G401.6 (cell line): ENCODE results near the gene ANO1.

Experiments
- FAIRE-seq: peaks from 2 replicates; lab custom pipeline; 2012; peaks lifted over from hg19 to GRCh38; lab: Jason Lieb, UNC

The ANO1 gene

GRCh38 chr11:70050243-70050642, 27.9 kb upstream of the ANO1 start:
- FAIRE-seq = no peak

- FAIRE-seq = no peak
Measured at GRCh38 chr11:70054004-70054403, 24.1 kb upstream of the ANO1 start.

- no peak for FAIRE-seq
Measured at GRCh38 chr11:70055444-70055843, 22.7 kb upstream of the ANO1 start.

GRCh38 chr11:70057080-70057479, 21.0 kb upstream of the ANO1 start:
- no peak for FAIRE-seq

DNA sequence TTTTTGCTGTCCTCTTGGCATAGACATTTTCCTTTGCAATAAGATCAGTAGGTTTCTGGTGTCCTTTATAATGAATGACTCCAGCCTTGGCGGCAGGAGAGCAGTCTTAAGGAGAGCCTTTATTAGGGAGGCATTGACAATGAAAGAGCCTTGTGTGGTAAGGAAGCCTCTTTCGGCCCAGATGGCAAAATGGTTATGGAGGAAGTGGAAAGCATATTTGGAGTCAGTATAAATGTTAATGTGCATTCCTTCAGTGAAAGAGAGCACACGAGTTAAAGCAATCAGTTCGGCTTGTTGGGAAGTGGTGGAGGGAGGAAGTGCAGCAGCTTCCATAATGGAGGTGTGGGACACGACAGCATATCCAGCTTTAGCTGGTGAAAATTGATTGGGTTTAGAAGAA, 18.1 kb upstream of the ANO1 start:
- FAIRE-seq = no peak

- FAIRE-seq = no peak
Measured at GRCh38 chr11:70060611-70061293, 17.4 kb upstream of the ANO1 start.

GRCh38 chr11:70061734-70062133, 16.4 kb upstream of the ANO1 start:
- no peak for FAIRE-seq

DNA sequence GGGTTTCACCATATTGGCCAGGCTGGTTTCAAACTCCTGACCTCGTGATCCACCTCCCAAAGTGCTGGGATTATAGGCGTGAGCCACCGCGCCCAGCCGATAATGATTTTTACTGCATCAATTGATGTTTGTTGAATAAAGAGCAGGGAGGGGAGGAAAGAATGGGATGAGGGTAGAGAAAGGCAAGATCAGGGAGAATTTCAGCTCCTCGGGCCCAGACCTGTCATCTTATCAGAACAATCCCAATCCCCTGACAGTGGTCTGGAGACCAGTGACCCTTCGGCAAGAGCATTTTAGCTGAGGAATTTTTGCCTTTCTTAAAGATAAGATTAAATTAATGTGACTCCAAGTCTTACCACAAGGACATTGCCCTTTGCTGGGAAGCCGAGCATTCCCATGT, 15.0 kb upstream of the ANO1 start:
- no peak for FAIRE-seq

DNA sequence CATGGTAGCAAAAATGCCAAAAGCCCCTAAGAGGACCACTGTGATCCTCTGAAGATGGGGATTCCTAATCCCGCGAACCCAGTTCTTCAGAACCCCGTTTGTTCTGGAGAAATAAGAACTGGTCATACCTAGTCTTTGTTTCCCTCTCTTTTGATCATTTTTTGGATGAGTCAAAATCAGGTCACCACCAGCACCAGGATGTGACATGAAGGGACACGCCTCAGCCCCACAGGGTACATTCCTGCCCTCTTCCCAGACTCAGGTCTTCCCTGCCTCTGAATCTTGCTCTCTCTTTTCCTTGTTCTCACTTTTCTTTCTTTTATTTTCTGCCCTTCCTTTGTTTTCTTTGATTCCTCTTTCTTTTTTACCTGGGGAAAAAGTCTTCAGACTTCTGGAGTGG, 14.6 kb upstream of the ANO1 start:
- no peak for FAIRE-seq

DNA sequence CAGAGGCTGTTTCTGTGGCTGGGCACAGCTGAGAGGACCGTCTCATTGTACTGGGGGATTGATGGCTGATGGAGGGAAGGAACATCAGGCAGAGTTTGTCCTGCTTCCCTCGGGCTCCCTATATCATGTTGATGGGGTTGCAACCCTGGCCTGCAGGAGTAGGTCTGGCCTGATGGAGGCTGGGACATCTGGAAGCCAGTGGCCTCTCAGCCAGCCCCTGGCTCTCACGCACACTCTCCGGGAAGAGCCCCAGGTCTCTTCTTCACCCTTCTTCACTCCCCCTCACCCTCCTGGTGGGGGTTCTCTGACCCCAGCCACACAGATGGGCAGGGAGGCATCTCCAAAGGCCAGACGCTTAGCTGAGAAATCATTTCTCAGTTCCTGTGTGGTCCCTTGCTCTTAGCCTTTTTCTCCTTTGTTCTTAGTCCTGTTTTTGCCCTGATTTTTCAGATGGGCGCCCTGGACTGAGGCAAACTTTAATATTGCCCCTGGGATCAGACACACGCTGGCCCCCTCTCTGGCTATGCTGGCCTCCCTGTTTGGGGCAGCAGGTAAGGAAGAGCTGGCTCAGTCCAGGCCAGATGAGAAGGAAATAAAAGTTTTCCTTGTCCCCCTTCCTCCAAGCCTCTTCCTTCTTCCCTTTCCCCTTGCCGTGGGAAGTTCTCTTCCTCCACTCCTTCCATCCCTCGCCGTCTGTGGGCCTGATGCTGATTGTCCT, 13.9 kb upstream of the ANO1 start:
- FAIRE-seq = no peak

DNA sequence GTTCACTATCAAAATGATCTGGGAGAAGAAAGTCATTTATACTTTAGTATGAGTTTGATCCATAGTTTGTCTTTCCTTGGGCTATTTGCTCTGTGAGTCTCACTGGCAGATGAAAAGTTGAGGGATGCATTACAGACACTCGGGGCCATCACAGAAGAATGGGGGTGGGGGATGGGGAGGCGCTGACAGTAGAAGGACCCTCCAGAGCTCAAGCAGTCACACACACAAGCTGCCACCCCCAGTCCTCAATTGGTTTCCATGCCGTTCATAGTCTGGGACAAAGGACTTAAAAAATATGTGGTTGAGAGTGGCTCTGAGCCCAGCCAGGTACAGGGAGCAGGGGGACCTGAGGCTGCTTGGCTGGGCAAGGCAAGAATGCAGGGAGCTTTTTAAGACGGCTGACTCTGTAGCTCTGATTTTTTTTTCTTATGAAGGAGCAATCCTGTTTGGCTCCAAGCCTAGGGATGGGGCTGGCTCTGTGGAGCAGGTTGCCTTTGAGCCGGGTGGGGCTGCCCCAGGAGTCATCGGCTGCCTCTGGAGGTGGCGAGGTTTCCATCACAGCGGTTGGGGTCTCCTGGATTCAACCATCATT, 13.3 kb upstream of the ANO1 start:
- FAIRE-seq = no peak

GRCh38 chr11:70065318-70066135, 12.6 kb upstream of the ANO1 start:
- FAIRE-seq = no peak

DNA sequence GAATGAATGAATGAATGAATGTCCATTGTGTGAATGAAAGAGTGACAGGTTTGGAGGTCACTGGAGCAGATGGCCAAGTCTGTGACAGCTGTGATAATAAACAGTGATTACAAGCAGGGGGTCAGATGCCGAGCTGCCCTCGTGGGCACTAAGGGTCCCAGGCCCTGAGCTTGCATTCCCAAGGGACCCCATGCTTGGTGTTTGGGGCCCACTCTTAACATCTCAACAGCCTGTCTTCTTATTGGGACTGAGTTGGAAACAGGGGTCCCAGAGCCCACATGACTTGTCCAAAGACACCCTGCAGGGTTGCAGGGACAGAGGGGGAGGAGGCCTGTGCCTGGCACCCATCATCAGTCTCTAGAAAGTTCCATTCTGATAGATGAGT, 12.0 kb upstream of the ANO1 start:
- FAIRE-seq = no peak

DNA sequence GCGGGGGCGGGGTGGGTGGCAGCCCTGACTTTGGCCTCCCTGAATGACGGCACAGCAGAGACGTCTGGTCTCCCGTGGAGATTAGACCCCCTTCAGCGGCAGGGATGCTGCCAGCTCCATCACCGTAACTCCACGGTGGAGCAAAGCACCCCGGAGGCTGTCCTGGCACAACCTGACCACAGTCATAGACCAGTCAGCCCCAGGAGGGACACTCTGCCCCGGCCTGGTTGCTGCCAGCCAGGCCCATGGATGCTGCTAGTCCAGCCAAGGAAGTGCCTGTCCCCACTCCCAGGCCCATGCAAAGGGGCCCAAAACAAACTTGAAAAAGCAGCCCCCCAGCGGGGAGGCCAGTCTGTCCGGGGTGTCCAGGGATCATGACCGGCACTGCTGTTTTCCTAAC, 11.5 kb upstream of the ANO1 start:
- FAIRE-seq = no peak

DNA sequence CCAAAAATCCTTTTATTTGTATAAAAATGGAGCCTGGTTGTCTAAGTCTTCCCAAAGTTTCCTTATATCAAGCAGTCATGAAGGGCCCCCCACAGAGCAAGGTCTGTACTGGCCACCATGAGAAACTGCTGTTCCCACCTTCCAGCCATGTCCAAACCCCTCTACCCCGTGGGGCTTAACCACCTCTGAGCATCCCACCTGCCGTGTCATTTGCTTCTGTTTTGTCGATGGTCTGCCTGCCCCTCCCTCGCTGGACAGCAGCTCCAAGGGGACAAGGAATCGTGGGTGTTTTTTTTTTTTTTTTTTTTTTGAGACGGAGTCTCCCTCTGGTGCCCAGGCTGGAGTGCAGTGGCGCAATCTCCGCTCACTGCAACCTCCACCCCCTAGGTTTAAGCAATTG, 11.1 kb upstream of the ANO1 start:
- no peak for FAIRE-seq

- FAIRE-seq = no peak
Measured at GRCh38 chr11:70067591-70068341, 10.4 kb upstream of the ANO1 start.

- FAIRE-seq = no peak
Measured at GRCh38 chr11:70068345-70068744, 9.8 kb upstream of the ANO1 start.

GRCh38 chr11:70068950-70069349, 9.2 kb upstream of the ANO1 start:
- no peak for FAIRE-seq

- FAIRE-seq = no peak
Measured at GRCh38 chr11:70070706-70071105, 7.4 kb upstream of the ANO1 start.

GRCh38 chr11:70071996-70072395, 6.1 kb upstream of the ANO1 start:
- no peak for FAIRE-seq

- FAIRE-seq = no peak
Measured at GRCh38 chr11:70072461-70072860, 5.7 kb upstream of the ANO1 start.
